ENCODE results near the gene UQCC3. TPM values are rescaled to one million over a fixed set of nuclear protein-coding genes. Genes with fewer than 3 reads are reported as not detected.
"Not testable (repeated sequence)": the region's sequence is repeated elsewhere in the genome, so short reads cannot be mapped to it uniquely, and the experiment has no call there.

Gene UQCC3
- total and polyA plus RNA-seq, 2 donors (not counting 3 experiments of a cell fraction or from before 2014, with no cell fraction given) = 8.6 to 15.5 TPM

DNA sequence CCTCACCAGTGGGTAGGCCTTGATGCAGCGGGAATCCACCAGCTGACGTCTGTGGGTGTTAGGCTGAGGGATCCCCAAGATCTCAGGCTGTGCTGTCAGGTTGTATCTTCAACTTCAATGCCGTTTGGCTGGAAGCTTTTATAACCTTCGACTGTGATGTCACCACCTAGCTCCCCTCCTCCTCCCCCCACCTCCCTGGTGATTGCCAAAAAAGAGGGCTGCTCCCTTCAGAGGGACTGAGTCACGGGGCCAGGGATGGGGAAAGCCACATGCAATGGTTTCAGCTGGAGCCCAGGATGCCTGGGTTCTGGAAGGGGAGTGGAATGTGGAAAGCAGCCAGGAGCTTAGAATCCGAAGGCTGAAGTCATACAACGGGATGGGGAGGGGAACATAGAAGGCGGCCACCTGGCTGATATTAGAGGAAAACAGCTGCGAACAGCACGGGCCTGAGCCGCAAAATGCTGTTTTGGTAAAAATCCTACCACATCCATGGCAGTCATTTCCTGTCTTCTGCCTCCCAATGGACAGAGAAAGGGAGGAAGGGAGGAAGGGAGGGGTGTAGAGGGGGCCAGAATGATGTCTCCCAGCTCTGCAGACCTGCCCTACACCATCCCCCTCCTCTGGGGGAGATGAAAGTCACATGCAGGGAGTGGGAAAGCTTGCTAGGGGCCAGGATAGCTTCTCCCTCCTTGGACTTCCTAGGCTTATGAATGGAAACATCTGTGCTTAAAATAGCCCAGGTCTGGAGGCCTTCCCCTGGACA lies 18.1 kb downstream of the UQCC3 start, which contains the start of gene LRRN4CL:
Gene LRRN4CL, minus strand, starts transcription at position 110 of the 763 bp plus-strand sequence. CDS start 1,022 bp downstream, outside the sequence.
- peaks cover 2 to 10% of the 10 kb centered on the region in 2 experiments for H3K27me3 ChIP-seq (ENCODE audit: control insufficient read depth in 2 of 2, insufficient read depth in 2 of 2, low read length in 2 of 2)
- H3K36me3 ChIP-seq (ENCODE audit: control insufficient read depth in 2 of 2, extremely low read depth in 1 of 2, insufficient read depth in 2 of 2, low read length in 2 of 2) = peaks cover 5 to 23% of the 10 kb centered on the region in 2 experiments
- peak within 1 kb of the TSS; percentile 50 for H2AFZ ChIP-seq (ENCODE audit: low read depth, low read length)
- ChIA-PET POLR2A (interaction anchor here (0.7 kb wide), 1 partner anchor 25 kb away, joined by 3 read pairs; the partner anchor contains the start of genes C11orf98 and CSKMT), CTCF (interaction anchor here (0.6 to 8.0 kb wide), 6 partner anchors 9 to 294 kb away, joined by 3 to 118 read pairs (median 3); partner anchors contain the start of gene GANAB)
- intact Hi-C loops (cut with micrococcal nuclease) (no loop called here), dilution Hi-C loops (cut with MboI; ENCODE audit: extremely low pct_ligation_motif_present, low sequenced_read_pairs) (no loop called here)
- no peaks in the 10 kb centered on the region for H3K9me3 ChIP-seq (replicated peaks; ENCODE audit: control insufficient read depth, insufficient read depth, low read length)
- no peaks in the 10 kb centered on the region for H3K9me1 ChIP-seq (replicated peaks; ENCODE audit: control insufficient read depth, extremely low read depth, insufficient read depth, low read length)
- DNase-seq (ENCODE audit: low read depth, low spot score) (no peak), FAIRE-seq (no peak)
- no TSS peak for BruUV-seq (replicated peaks)
- TF ChIP-seq EZH2 (IDR thresholded peaks at IDR 0.05; ENCODE audit: borderline replicate concordance, low read depth, low read length, severe bottlenecking) (no peak), POLR2AphosphoS5 (IDR thresholded peaks at IDR 0.05; ENCODE audit: insufficient read depth, low read depth, low read length) (no peak), MYC (IDR thresholded peaks at IDR 0.05; ENCODE audit: low read depth, low read length) (no peak), FOS (IDR thresholded peaks at IDR 0.05; ENCODE audit: borderline replicate concordance, insufficient read depth, low read length) (no peak), GATA2 (IDR thresholded peaks at IDR 0.05; ENCODE audit: insufficient read depth, insufficient read length, low read depth, low read length) (no peak), JUN (IDR thresholded peaks at IDR 0.05; ENCODE audit: borderline replicate concordance, insufficient read depth, insufficient read length, low read depth) (no peak)
- no peaks in the 10 kb centered on the region for H3K79me2 ChIP-seq (ENCODE audit: control insufficient read depth, insufficient read depth, low read length)
- no peaks in the 10 kb centered on the region for H4K20me1 ChIP-seq (replicated peaks; ENCODE audit: control insufficient read depth, extremely low read depth, insufficient read depth, low read length)
- H3K9ac ChIP-seq (replicated peaks; ENCODE audit: extremely low read depth, insufficient read depth, low read length) = no peak within 1 kb of the TSS
- H3K27ac ChIP-seq (ENCODE audit: insufficient read depth, low read depth, low read length) = no peak within 1 kb of the TSS
- H3K4me2 ChIP-seq (ENCODE audit: insufficient read depth, low read length) = no peak within 1 kb of the TSS
- no peaks in the 10 kb centered on the region for H3K4me1 ChIP-seq (ENCODE audit: control insufficient read depth, extremely low read depth, insufficient read depth, low read length)
- no peak within 1 kb of the TSS for H3K4me3 ChIP-seq (replicated peaks in 1 of 3; ENCODE audit: insufficient read depth in 1 of 3, low read depth in 1 of 3, low read length in 3 of 3)

DNA sequence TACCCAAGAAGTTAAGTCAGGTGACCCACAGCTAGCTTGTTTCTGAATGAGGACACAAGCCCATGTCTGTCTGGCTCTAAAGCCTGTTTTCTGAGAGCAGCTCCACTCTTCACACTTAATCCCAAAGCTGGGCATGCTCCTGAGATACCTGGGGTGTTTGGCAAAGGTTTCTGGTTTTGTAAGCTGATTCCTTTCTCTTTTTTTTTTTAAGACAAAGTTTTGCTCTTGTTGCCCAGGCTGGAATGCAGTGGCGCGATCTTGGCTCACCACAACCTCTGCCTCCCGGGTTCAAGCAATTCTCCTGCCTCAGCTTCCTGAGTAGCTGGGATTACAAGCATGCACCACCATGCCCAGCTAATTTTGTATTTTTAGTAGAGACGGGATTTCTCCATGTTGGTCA lies 22.2 kb downstream of the UQCC3 start:
- CTCF ChIA-PET = interaction anchor here (0.7 to 8.0 kb wide), 14 partner anchors 12 to 299 kb away, joined by 3 to 118 read pairs (median 5); partner anchors contain the start of genes C11orf98, CSKMT and INTS5
- H3K9me1 ChIP-seq (replicated peaks; ENCODE audit: control insufficient read depth, extremely low read depth, insufficient read depth, low read length); H3K79me2 ChIP-seq (ENCODE audit: control insufficient read depth, insufficient read depth, low read length); BruUV-seq (replicated peaks); dilution Hi-C loops (cut with MboI; ENCODE audit: extremely low pct_ligation_motif_present, low sequenced_read_pairs); DNase-seq (ENCODE audit: low read depth, low spot score); H3K27me3 ChIP-seq (ENCODE audit: control insufficient read depth in 2 of 2, insufficient read depth in 2 of 2, low read length in 2 of 2); FAIRE-seq; H3K9ac ChIP-seq (replicated peaks; ENCODE audit: extremely low read depth, insufficient read depth, low read length); H3K4me2 ChIP-seq (ENCODE audit: insufficient read depth, low read length); H3K4me3 ChIP-seq (replicated peaks in 1 of 3; ENCODE audit: insufficient read depth in 1 of 3, low read depth in 1 of 3, low read length in 3 of 3); H2AFZ ChIP-seq (ENCODE audit: low read depth, low read length); H3K4me1 ChIP-seq (ENCODE audit: control insufficient read depth, extremely low read depth, insufficient read depth, low read length); H3K27ac ChIP-seq (ENCODE audit: insufficient read depth, low read depth, low read length); H4K20me1 ChIP-seq (replicated peaks; ENCODE audit: control insufficient read depth, extremely low read depth, insufficient read depth, low read length); H3K9me3 ChIP-seq (replicated peaks; ENCODE audit: control insufficient read depth, insufficient read depth, low read length): not testable (repeated sequence)
- peaks cover 5 to 23% of the 10 kb centered on the region in 2 experiments for H3K36me3 ChIP-seq (ENCODE audit: control insufficient read depth in 2 of 2, extremely low read depth in 1 of 2, insufficient read depth in 2 of 2, low read length in 2 of 2)
- POLR2A ChIA-PET = interaction anchor here (0.5 to 0.7 kb wide), 2 partner anchors 29 to 164 kb away, joined by 4 to 9 read pairs; partner anchors contain the start of genes C11orf98 and CSKMT
- intact Hi-C loops (cut with micrococcal nuclease) = loop anchor here (1.0 to 2.0 kb wide), 3 partner anchors 13 to 298 kb away; no protein-coding TSS in a partner anchor

Measured in endothelial cell of umbilical vein (primary cell).